Thyroid gland (tissue), 4 donors: ENCODE measurements around the gene GLT8D2.

Experiments
- CTCF ChIP-seq, 6 experiments: fragments of 200-600 bp in 3 of 6; fragments of 450-650 bp in 3 of 6; sonication (generic) in 3 of 6; IDR thresholded peaks; one replicate each; pipeline ENCODE4 v1.5.1; 2016 to 2019; ENCODE audit warnings: antibody characterized with exemption in 6 of 6, mild to moderate bottlenecking in 2 of 6, inconsistent platforms in 1 of 6, moderate library complexity in 1 of 6
- POLR2A ChIP-seq, 2 donors: fragments of 450-650 bp; IDR thresholded peaks; one replicate each; pipeline ENCODE4 v1.6.1; 2017; ENCODE audit warnings: antibody characterized with exemption in 2 of 2, mild to moderate bottlenecking in 2 of 2, moderate library complexity in 1 of 2

- TF ChIP-seq CTCF (IDR thresholded peaks at IDR 0.05) (no peak), POLR2A (IDR thresholded peaks at IDR 0.05) (no peak)
Observed at GRCh38 chr12:104058802-104059201, 8.8 kb upstream of the GLT8D2 start.
